HG02759 (cell line): ENCODE data around the gene RASL10B.
A peak's percentile ranks its signal among the peaks of the same experiment; 100 is the strongest.

Experiments
- ATAC-seq: cut with Tn5 transposase; IDR thresholded peaks from one replicate; pipeline ENCODE4 v1.9.1; 2021; ENCODE audit warnings: mild to moderate bottlenecking, moderate library complexity; ENCODE audit not compliant: unreplicated experiment

RASL10B gene

GRCh38 chr17:35763767-35764122 lies 32.3 kb downstream of the RASL10B start:
- ATAC-seq = no peak

GRCh38 chr17:35764123-35764991 lies 32.9 kb downstream of the RASL10B start:
- ATAC-seq = peak; percentile 96

DNA sequence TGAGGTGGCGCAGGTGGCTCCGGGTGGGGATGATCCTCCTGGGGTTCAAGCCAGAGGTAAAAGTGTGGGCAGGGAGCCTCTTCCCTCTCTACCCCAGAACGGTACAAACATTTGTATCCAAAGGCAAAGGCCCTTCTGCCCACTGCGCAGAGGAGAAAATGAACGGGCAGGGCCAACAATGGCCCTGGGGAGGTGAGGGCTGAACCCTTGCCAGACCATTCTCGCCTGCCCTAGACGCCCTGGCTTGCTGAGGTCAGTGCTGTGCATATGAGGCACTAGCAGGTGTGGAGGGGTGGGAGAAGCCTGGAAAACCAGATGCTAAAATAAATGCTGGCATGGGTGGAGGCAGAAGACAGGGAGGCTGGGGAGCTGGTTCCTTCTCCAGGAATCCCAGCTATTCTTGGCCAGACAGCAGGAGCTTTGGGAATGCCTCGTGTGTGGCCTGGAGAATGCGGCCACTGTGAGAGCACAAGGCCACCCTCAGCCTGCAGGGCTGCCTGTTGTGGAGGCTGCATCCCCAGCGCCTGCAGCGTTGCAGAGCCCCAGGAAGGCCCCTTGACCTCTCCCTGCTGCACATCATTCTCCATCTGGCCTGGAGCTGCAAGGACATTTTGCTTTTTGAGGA lies 33.8 kb downstream of the RASL10B start:
- ATAC-seq = no peak

- no peak for ATAC-seq
Observed at GRCh38 chr17:35765756-35766488, 34.5 kb downstream of the RASL10B start.

DNA sequence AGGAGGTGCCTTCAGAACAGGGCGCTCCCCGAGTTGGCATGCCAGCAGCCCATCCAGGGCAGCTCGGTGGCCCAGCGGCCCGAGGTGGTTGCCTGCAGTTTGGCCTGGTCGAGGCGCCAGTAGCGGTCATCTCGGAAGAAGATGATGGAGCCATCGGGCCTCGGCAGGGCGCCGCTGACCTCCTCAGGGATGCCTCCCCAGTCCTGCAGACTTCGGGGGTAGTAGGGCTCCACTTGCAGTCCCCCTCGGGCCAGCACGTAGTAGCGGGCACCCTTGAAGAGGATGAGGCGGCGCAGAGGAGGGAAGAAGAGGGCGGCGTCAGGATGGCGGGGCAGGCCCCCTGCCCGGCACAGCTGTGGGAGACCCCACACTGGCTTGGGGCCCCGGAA lies 35.0 kb downstream of the RASL10B start:
- no peak for ATAC-seq

- no peak for ATAC-seq
Observed at GRCh38 chr17:35766903-35767510, 35.6 kb downstream of the RASL10B start.

GRCh38 chr17:35768797-35769196 lies 37.4 kb downstream of the RASL10B start:
- ATAC-seq = no peak

- no peak for ATAC-seq
Observed at GRCh38 chr17:35769895-35770486, 38.6 kb downstream of the RASL10B start.

DNA sequence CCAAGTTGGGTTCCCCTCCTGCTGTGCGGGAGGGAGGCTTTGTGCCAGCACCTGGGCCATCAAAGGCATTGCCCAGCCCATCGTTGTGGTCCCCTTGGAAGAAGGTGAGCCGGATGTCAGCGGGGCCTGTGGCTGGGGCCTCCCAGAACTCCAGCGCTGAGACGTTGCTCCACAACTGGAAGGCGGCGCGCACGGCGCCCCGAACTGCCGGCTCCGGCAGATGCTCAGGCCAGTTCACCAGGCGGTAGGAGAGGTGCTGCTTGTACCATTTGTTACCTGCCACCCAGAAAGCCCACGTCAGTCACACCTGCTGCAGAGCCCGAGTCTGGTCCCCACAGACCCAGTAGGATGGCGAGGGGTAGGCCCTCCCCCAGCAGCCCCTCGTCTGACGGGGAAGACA lies 41.7 kb downstream of the RASL10B start:
- no peak for ATAC-seq

DNA sequence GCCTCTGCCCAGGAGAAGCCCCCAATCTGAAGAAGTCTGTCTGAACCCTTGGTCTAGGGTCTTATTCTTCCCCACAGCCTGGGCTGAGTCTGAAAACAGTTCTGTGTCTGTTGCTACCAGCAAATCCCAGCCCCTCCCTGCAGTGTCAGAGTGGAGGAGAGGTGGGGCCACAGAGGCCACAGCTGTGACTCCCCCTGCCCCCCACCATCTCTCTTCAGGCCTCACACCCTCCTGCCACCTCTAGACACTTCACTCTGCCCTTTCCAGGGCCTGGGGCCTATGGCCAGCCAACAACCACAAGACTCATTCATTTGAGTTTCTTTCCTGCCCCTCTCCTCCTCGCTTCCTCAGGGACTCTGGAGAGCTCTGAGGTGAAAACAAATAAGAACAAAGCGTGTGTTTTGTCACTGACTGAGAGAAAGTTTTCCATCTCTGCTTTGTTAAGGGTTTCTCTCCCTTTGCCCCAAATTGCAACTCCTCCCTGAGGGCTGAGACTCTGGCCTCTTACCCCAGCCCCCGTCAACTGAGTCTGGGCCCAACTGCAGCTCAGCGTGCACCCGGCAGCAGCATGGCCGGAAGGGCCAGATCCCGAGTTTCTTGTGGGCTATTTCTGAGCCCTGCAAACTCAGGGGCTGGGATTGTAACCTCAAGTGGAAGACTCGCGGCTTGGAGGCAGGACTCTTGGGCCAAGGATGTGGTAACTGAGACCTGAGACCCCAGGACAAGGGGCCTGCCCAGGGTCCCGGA lies 42.4 kb downstream of the RASL10B start:
- ATAC-seq = no peak

DNA sequence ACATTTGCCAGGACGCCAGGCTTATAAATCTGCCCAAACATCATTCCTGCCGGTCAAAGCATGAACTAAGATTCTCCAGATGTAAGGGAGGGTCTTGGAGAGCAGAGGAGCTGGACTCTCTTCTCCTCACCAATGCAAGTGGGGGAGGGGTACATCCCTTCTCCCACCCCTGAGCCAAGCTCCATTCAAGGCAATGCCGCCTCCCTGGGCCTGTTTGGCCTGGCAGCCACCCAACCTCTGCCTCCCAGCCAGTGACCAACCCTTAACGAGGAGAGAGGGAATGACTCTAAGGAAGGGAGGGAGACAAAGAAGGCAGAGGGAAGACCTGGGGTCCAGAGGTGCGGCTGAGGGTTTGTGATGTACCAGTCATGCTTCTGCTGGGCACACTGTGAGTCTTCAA lies 43.1 kb downstream of the RASL10B start:
- no peak for ATAC-seq

GRCh38 chr17:35775039-35775438 lies 43.6 kb downstream of the RASL10B start:
- ATAC-seq = no peak

GRCh38 chr17:35775583-35775982 lies 44.1 kb downstream of the RASL10B start:
- no peak for ATAC-seq

GRCh38 chr17:35778641-35779196 lies 47.3 kb downstream of the RASL10B start:
- no peak for ATAC-seq

DNA sequence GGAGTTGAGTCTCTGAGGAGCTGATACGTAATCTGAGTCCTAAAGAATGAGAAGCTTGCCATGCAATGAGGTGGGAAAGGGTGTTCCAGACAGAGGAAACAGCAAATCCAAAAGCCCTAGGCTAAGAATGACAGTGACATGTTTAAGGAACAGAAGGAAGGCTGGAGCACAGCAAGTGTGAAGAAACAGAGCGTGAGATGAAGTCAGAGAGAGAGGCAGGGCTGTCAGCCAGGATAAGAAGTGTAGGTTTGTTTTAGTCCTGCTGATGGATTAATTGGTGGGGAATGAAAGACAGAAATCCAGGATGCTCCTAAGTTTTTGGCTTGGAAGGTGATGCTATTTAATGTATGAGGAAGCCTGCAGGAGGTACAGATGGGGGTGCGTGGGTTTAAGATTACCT lies 49.5 kb downstream of the RASL10B start:
- ATAC-seq = no peak

DNA sequence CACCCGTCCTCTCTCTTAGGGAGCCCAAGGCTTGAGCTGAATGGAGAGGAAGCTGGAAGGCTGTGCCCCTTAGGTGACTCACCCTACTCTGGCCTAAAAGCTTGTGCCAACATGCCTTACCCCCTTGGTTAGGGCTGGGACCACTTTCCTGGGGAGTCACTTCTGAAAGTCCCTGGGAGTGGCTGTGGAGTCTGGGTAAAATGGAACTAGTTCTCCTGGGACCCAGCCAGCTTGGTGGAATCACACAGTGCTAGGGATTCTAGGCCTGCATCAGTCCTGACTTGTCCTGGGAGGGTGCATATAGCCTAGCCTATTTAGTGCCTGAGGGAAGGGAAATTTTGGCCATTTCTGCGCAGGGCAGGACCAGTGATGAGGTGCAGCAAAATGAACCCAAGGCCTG lies 53.5 kb downstream of the RASL10B start:
- no peak for ATAC-seq

- ATAC-seq = no peak
Observed at GRCh38 chr17:35786941-35787432, 55.5 kb downstream of the RASL10B start.

GRCh38 chr17:35788477-35789368 lies 57.3 kb downstream of the RASL10B start:
- ATAC-seq = no peak

- ATAC-seq = no peak
Observed at GRCh38 chr17:35790841-35791240, 59.4 kb downstream of the RASL10B start.
